GM12878 (cell line): ENCODE measurements around the gene FBXO21. TPM values are rescaled to one million over a fixed set of nuclear protein-coding genes. Genes with fewer than 3 reads are reported as not detected.

Experiments used
- ATAC-seq: fragments of 200-7000 bp; cut with Tn5 transposase; 3 replicates; pipeline ENCODE4 v1.9.1; 2020; ENCODE audit warnings: mild to moderate bottlenecking, moderate library complexity
- BruUV-seq: library from RNA; stranded (reverse); fragments of 400-500 nt; replicated peaks from 2 replicates; lab custom pipeline; 2021; lab: Mats Ljungman, UMichigan
- CTCF ChIA-PET: fragments of 300-600 bp; sonication (Branson Sonifier 250); formaldehyde crosslinking; extraction: SDS; loops from one replicate; lab custom pipeline; 2021; ENCODE audit warnings: inconsistent platforms; lab: Yijun Ruan, JAX
- POLR2A ChIA-PET: fragments of 350-600 bp; formaldehyde crosslinking; extraction: SDS; loops from one replicate; lab custom pipeline; 2021; ENCODE audit warnings: inconsistent platforms; lab: Charles Lee
- RAD21 ChIA-PET: fragments of 300-600 bp; sonication (Branson Sonifier 250); formaldehyde crosslinking; loops from one replicate; lab custom pipeline; 2023; ENCODE audit warnings: antibody characterized with exemption; ENCODE audit not compliant: unreplicated experiment; lab: Charles Lee
- SMC1A ChIA-PET: fragments of 300-600 bp; sonication (Branson Sonifier 250); formaldehyde crosslinking; loops from one replicate; lab custom pipeline; 2023; ENCODE audit not compliant: unreplicated experiment, uncharacterized antibody; lab: Charles Lee
- DNase-seq: peaks from one replicate; pipeline ENCODE4 v3.0.0-alpha.2; 2011; ENCODE audit warnings: low read depth, low spot score
- FAIRE-seq: peaks from 3 replicates; lab custom pipeline; 2011; peaks lifted over from hg19 to GRCh38; lab: Jason Lieb, UNC
- H2AFZ ChIP-seq: 2 replicates; pipeline ENCODE4 v1.6.0; 2011; ENCODE audit warnings: low read depth, low read length, control low read depth; ENCODE audit not compliant: control insufficient read depth
- H3K27ac ChIP-seq: 2 replicates; pipeline ENCODE4 v1.5.1; 2011; ENCODE audit warnings: control low read depth; ENCODE audit not compliant: control insufficient read depth, insufficient read depth
- H3K27me3 ChIP-seq, 2 experiments: replicated peaks in 1 of 2; 2 replicates each; pipeline versions ENCODE4 v1.6.0 to v1.6.1; 2011; ENCODE audit warnings: low read length in 1 of 2; ENCODE audit not compliant: control insufficient read depth in 2 of 2, insufficient read depth in 2 of 2
- H3K36me3 ChIP-seq, 2 experiments: 2 replicates each; pipeline ENCODE4 v1.5.1; 2011; ENCODE audit warnings: low read length in 1 of 2; ENCODE audit not compliant: control insufficient read depth in 2 of 2, insufficient read depth in 2 of 2
- H3K4me1 ChIP-seq: 2 replicates; pipeline ENCODE4 v1.6.1; 2011; ENCODE audit warnings: mild to moderate bottlenecking, low read length, moderate library complexity, mixed read lengths; ENCODE audit not compliant: control insufficient read depth, insufficient read depth
- H3K4me2 ChIP-seq: 2 replicates; pipeline ENCODE4 v1.6.0; 2011; ENCODE audit warnings: control low read depth; ENCODE audit not compliant: control insufficient read depth, insufficient read depth
- H3K4me3 ChIP-seq: fragments of 200-600 bp; sonication (generic); 2 replicates; pipeline ENCODE4 v1.5.1; 2016
- H3K79me2 ChIP-seq: 2 replicates; pipeline ENCODE4 v1.6.0; 2011; ENCODE audit warnings: low read length; ENCODE audit not compliant: control insufficient read depth, insufficient read depth
- H3K9ac ChIP-seq: 2 replicates; pipeline ENCODE4 v1.8.0; 2011; ENCODE audit warnings: low read length, control low read depth, mixed read lengths; ENCODE audit not compliant: control insufficient read depth, insufficient read depth
- H3K9me3 ChIP-seq: replicated peaks from 3 replicates; pipeline ENCODE4 v1.5.1; 2011; ENCODE audit warnings: mild to moderate bottlenecking, low read length; ENCODE audit not compliant: control insufficient read depth, insufficient read depth
- H4K20me1 ChIP-seq: 2 replicates; pipeline ENCODE4 v1.6.0; 2011; ENCODE audit not compliant: control insufficient read depth, insufficient read depth
- SREBF2 ChIP-seq: IDR thresholded peaks from 2 replicates; pipeline ENCODE4 v1.6.1; 2012; ENCODE audit warnings: mild to moderate bottlenecking, low read length
- WGBS: methylation state at CpG from one replicate; pipeline ENCODE4 v1.1.6; 2016; ENCODE audit warnings: low lambda C conversion rate; ENCODE audit not compliant: insufficient replicate concordance, insufficient coverage; ENCODE audit errors: missing lambda C conversion rate; 5-methylcytosine and 5-hydroxymethylcytosine counted together
- in situ Hi-C: fragments of 300-500 bp; cut with MboI; formaldehyde crosslinking; loops from 9 replicates; pipeline ENCODE4 v1.14.3; 2018; ENCODE audit warnings: mixed read lengths
- intact Hi-C: fragments of 100-400 bp; cut with micrococcal nuclease; formaldehyde crosslinking; loops from one replicate; pipeline ENCODE4 v1.14.2; 2022; ENCODE audit not compliant: unreplicated experiment
- polyA plus RNA-seq, 11 experiments: library from polyadenylated mRNA; depleted of rRNA in 4 of 11; unstranded in 6 of 11; stranded (reverse) in 5 of 11; fragments of >200 nt; fragmentation: Nextera tagmentation in 4 of 11; fragmentation: Illumina TruSeq in 1 of 11; extraction: Ambion mirVana in 4 of 11; extraction: Trizol in 1 of 11; gene quantifications; 1 replicate in 1 of 11; 2 replicates in 10 of 11; pipeline versions ENCODE4 v1.2.1 to v1.2.3, GENCODE V29; 2011 to 2016; ENCODE audit warnings: inconsistent platforms in 2 of 11, missing spikeins in 2 of 11, low read depth in 1 of 11
- total RNA-seq, 4 experiments: library from RNA; depleted of rRNA in 3 of 4; stranded (reverse); fragments of >200 nt in 3 of 4; fragmentation: Illumina TruSeq in 1 of 4; extraction: Trizol in 1 of 4; gene quantifications; 2 replicates each; pipeline versions ENCODE4 v1.2.1 to v1.2.3, GENCODE V29; 2013 to 2021

The FBXO21 gene
- total and polyA plus RNA-seq, 10 of the 15 experiments (the other 5 are each of a cell fraction or from before 2014, with no cell fraction given): 5.5 to 32.6 (median 18.9) TPM

- no peak for TF ChIP-seq SREBF2
- no peaks in the 10 kb centered on the region; a peak in 1 of 4 replicates for H3K36me3 ChIP-seq
- H3K9me3 ChIP-seq: peaks cover 1% of the 10 kb centered on the region; the same call in 2 of the 3 replicates
- no peak overlapping the region for H3K4me3 ChIP-seq
- ChIA-PET CTCF (no interaction called here), POLR2A (no interaction called here), SMC1A (no interaction called here), RAD21 (no interaction called here)
- DNase-seq: no peak
- no peaks in the 10 kb centered on the region for H4K20me1 ChIP-seq
- FAIRE-seq: no peak
- no peak overlapping the region for H3K27ac ChIP-seq
- no peak for ATAC-seq
- no peak overlapping the region for H2AFZ ChIP-seq
- BruUV-seq: no TSS peak
- H3K4me2 ChIP-seq: no peak overlapping the region
- H3K9ac ChIP-seq: no peak overlapping the region
- in situ Hi-C loops: no loop called here
- 93% methylated on average over 2 of the region's 2 CpGs for WGBS
- intact Hi-C loops: no loop called here
- H3K79me2 ChIP-seq: no peaks in the 10 kb centered on the region; the same call in none of the 2 replicates
- no peaks in the 10 kb centered on the region for H3K27me3 ChIP-seq
- H3K4me1 ChIP-seq: no peaks in the 10 kb centered on the region
These were observed 97.8 kb downstream of the FBXO21 start for GRCh38 chr12:117092511-117092780.

Other genes starting within 250 kb of the FBXO21 start
- gene TESC, start 91.1 kb downstream of the FBXO21 start, total RNA-seq (2014; rRNA removed): 14.9 and 18.7 TPM in 2 replicates
- gene TESC, start 91.1 kb downstream of the FBXO21 start, total RNA-seq (2014; rRNA removed; fragmentation: Illumina TruSeq; extraction: Trizol): 6.2 and 7.6 TPM in 2 replicates
- gene TESC, start 91.1 kb downstream of the FBXO21 start, total RNA-seq (2021): 14.1 and 16.5 TPM in 2 replicates
- 27.2 and 52.1 TPM in 2 replicates for gene TESC, start 91.1 kb downstream of the FBXO21 start, polyA plus RNA-seq (2011; rRNA removed)
- 3.0 and 8.1 TPM in 2 replicates for gene TESC, start 91.1 kb downstream of the FBXO21 start, polyA plus RNA-seq (2014; fragmentation: Illumina TruSeq; extraction: Trizol)
- 1 to 10 TPM in 1 of 2 experiments, under 1 TPM in 1; 0.47 to 4.1 TPM for gene TESC, start 91.1 kb downstream of the FBXO21 start, polyA plus RNA-seq (2014; fragmentation: Nextera tagmentation; extraction: Ambion mirVana)
- 15.8 and 22.8 TPM in 2 replicates for gene TESC, start 91.1 kb downstream of the FBXO21 start, polyA plus RNA-seq (2014; rRNA removed)
- gene TESC, start 91.1 kb downstream of the FBXO21 start, polyA plus RNA-seq (2016; fragmentation: Nextera tagmentation; extraction: Ambion mirVana): 10 to 100 TPM; 16.6 to 17.8 TPM
- gene NOS1, start 171.2 kb upstream of the FBXO21 start, total RNA-seq (2014; rRNA removed): not detected in 2 replicates
- not detected in 2 replicates for gene NOS1, start 171.2 kb upstream of the FBXO21 start, total RNA-seq (2014; rRNA removed; fragmentation: Illumina TruSeq; extraction: Trizol)
- 0.03 TPM in 1 of 2 replicates, not detected in the other for gene NOS1, start 171.2 kb upstream of the FBXO21 start, total RNA-seq (2021)
- 0.04 TPM in 2 replicates for gene NOS1, start 171.2 kb upstream of the FBXO21 start, polyA plus RNA-seq (2011; rRNA removed)
- gene NOS1, start 171.2 kb upstream of the FBXO21 start, polyA plus RNA-seq (2014; fragmentation: Illumina TruSeq; extraction: Trizol): 0.01 TPM in 1 of 2 replicates, not detected in the other
- gene NOS1, start 171.2 kb upstream of the FBXO21 start, polyA plus RNA-seq (2014; fragmentation: Nextera tagmentation; extraction: Ambion mirVana): not detected
- gene NOS1, start 171.2 kb upstream of the FBXO21 start, polyA plus RNA-seq (2014; rRNA removed): under 0.01 and 0.03 TPM in 2 replicates
- not detected for gene NOS1, start 171.2 kb upstream of the FBXO21 start, polyA plus RNA-seq (2016; fragmentation: Nextera tagmentation; extraction: Ambion mirVana)